HG02943 (cell line): ENCODE measurements around the gene TXNDC8.
A peak's percentile ranks its signal among the peaks of the same experiment; 100 is the strongest.
"Not testable (repeated sequence)": the region's sequence is repeated elsewhere in the genome, so short reads cannot be mapped to it uniquely, and the experiment has no call there.

Experiments used
- ATAC-seq: cut with Tn5 transposase; IDR thresholded peaks from one replicate; pipeline ENCODE4 v1.9.1; 2021; ENCODE audit warnings: mild to moderate bottlenecking, low read depth, moderate library complexity; ENCODE audit not compliant: unreplicated experiment

The TXNDC8 gene

GRCh38 chr9:110329639-110330230, 7.9 kb downstream of the TXNDC8 start:
- ATAC-seq, result no peak

GRCh38 chr9:110328763-110329162, 8.9 kb downstream of the TXNDC8 start:
- ATAC-seq, result no peak

GRCh38 chr9:110327716-110328115, 9.9 kb downstream of the TXNDC8 start:
- ATAC-seq, result no peak

- no peak for ATAC-seq
Observed at GRCh38 chr9:110323818-110324217, 13.8 kb downstream of the TXNDC8 start.

GRCh38 chr9:110320651-110321445, 16.8 kb downstream of the TXNDC8 start:
- ATAC-seq, result no peak

- ATAC-seq, result no peak
Observed at GRCh38 chr9:110319781-110320492, 17.7 kb downstream of the TXNDC8 start.

GRCh38 chr9:110317911-110318310, 19.8 kb downstream of the TXNDC8 start:
- ATAC-seq, result no peak

GRCh38 chr9:110316261-110317075, 21.2 kb downstream of the TXNDC8 start:
- ATAC-seq, result peak; percentile 98

GRCh38 chr9:110311978-110312377, 25.7 kb downstream of the TXNDC8 start:
- ATAC-seq, result not testable (repeated sequence)

GRCh38 chr9:110309681-110310080, 28.0 kb downstream of the TXNDC8 start:
- ATAC-seq, result no peak

- no peak for ATAC-seq
Observed at GRCh38 chr9:110308633-110309038, 29.0 kb downstream of the TXNDC8 start.

- no peak for ATAC-seq
Observed at GRCh38 chr9:110307191-110307590, 30.5 kb downstream of the TXNDC8 start.

GRCh38 chr9:110303133-110303532, 34.5 kb downstream of the TXNDC8 start:
- ATAC-seq, result no peak

GRCh38 chr9:110298043-110298605, 39.5 kb downstream of the TXNDC8 start:
- no peak for ATAC-seq

GRCh38 chr9:110293248-110293647, 44.4 kb downstream of the TXNDC8 start:
- ATAC-seq, result no peak

- ATAC-seq, result no peak
Observed at GRCh38 chr9:110291921-110292557, 45.6 kb downstream of the TXNDC8 start.

GRCh38 chr9:110290001-110290400, 47.7 kb downstream of the TXNDC8 start:
- no peak for ATAC-seq

GRCh38 chr9:110288503-110288902, 49.2 kb downstream of the TXNDC8 start:
- no peak for ATAC-seq

- no peak for ATAC-seq
Observed at GRCh38 chr9:110287289-110287680, 50.4 kb downstream of the TXNDC8 start.
